Measurements from ENCODE around the gene INF2. TPM values are rescaled to one million over a fixed set of nuclear protein-coding genes. Genes with fewer than 3 reads are reported as not detected.

INF2 gene
- total and polyA plus RNA-seq, 5 donors from 2014 or later: 4.2 to 74.3 (median 7.9) TPM

DNA sequence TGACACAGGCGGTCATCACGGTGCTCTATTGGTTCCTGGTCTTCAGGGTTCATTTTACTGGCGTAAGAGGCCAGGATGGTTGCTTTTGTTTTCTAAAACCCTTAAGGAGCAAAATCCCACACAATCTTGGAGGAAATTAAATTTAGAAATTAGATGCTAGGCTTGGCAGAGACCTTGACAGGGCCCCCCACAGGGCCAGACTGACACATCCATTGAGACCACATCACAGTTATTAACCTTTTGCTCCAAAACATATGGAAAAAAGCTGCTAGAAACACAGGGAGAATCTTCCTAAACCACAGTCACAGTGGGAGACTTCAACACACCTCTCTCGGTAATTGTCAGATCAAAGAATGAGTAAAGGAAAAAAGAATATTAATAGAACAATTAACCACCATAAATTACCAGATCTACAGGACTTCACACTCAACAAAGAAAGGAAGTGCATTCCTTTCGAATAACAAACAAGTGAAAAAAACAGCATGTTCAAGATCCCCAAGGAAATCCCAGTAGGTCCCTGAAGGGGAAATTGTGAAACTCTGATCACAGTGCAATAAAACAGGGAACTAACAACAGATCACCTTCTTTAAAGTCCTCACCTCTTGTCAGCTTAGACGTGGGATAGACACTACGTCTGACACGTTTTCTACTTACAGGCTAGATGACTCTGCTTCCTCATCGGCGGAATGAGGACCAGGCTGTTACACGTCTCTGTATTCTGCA lies 44.6 kb upstream of the INF2 start:
- no peaks in the 10 kb centered on the region for H3K4me1 ChIP-seq (ENCODE audit: control insufficient read depth, insufficient read depth, low read length, poor library complexity, severe bottlenecking)
- no peaks in the 10 kb centered on the region for H3K36me3 Mint-ChIP-seq
- peaks cover 25% of the 10 kb centered on the region for H3K27me3 Mint-ChIP-seq
- no peak overlapping the region for H3K27ac ChIP-seq (ENCODE audit: insufficient read depth, low read length, poor library complexity, severe bottlenecking)
- DNase-seq: no peak
- H3K9me3 Mint-ChIP-seq: peaks cover 0 to 5% (median 0%) of the 10 kb centered on the region in 7 donors
- no peak overlapping the region for H3K27ac Mint-ChIP-seq
- H3K36me3 ChIP-seq (ENCODE audit: control insufficient read depth, insufficient read depth, low read length): no peaks in the 10 kb centered on the region
- H3K4me3 ChIP-seq (ENCODE audit: low read depth, low read length): no peak overlapping the region
- no peak for ATAC-seq (ENCODE audit: low read depth in 2 of 2)
- H3K27me3 ChIP-seq (ENCODE audit: control insufficient read depth, insufficient read depth, low read length): no peaks in the 10 kb centered on the region
- H3K9me3 ChIP-seq (ENCODE audit: control insufficient read depth in 2 of 2, low read length in 2 of 2): peaks cover 3 to 4% of the 10 kb centered on the region in 2 experiments
- H3K4me1 Mint-ChIP-seq: peaks cover 0 to under 1% (median 0%) of the 10 kb centered on the region in 4 donors
- no peak overlapping the region for H3K4me3 Mint-ChIP-seq

DNA sequence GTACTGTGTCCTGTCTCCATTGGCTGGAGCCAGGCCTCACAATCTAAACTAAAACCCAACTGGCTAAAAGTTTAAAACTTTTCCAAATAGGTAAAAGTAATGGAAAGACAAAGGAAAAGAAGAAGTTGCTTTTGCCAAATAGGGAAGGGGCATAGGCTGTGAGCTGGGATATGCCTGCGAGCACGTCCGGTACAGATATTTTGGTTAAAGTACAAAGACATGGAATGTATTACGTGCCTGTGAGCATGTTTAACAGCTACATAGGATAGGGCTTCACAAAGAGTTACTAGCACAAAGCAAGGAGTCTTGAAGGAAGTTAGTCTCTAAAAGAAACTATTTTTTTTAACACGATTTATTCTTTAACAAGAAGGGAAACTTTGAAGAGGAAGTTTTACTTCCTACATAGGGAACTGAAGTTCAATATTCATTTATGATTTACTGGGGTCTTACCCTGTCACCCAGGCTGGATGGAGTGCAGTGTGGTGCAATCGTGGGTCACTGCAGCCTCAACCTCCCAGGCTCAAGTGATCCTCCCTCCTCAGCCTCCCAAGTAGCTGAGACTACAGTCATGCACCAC lies 41.9 kb upstream of the INF2 start:
- no peaks in the 10 kb centered on the region for H3K36me3 Mint-ChIP-seq
- no peak overlapping the region for H3K27ac ChIP-seq (ENCODE audit: insufficient read depth, low read length, poor library complexity, severe bottlenecking)
- H3K27ac Mint-ChIP-seq: no peak overlapping the region

DNA sequence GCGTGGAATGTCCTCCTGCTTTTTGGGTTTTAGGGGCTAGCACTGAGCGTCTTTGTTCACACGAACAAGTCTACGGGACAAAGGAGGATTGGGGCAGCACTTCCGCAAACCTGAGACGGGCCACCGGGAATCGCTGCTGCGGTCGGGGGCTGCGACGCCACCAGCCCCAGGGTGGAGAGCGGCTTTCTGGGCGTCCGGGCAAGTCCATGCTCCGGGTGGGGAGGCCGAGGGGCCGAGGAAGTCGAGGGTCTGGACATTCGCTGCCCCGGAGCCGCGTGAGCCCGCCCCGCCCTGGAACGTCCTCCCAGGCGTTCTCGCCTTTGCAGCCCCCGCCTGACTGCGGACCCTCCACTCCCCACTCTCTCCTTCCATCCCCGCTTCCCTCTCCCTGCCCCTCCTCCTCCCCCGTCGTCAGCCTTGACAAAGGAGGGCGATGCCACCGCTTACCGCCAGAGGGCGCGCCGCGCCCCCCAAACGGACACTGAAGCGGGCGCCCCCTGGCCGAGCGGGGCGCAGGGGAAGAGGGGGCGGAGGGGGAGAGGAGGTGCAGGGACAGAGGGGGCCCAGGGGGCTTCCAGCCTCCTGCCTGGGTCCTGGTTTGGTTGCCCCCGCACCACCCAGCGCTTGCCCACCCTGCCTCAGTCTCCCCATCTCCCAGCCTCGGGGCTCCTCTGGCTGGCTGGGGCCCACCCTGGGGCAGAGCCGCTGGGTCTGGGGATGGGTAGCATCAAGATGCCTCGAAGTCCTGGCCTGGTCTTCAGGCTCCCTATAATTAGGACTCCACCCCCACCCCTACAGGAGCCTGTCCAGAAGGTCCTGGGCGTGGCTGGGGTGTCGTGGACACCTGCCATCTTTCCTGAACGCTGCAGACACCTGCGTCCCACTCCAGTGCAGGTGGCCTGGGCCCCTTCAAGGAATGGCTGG lies 39.1 kb upstream of the INF2 start:
- ATAC-seq (ENCODE audit: low read depth in 2 of 2) (peak; percentile 53 to 63), DNase-seq (peak; percentile 39 to 52 (median 43))
- Mint-ChIP-seq H3K27me3 (peaks cover 29% of the 10 kb centered on the region), H3K4me1 (peaks cover 0 to 2% (median 0%) of the 10 kb centered on the region in 4 donors), H3K27ac (no peak overlapping the region), H3K36me3 (no peaks in the 10 kb centered on the region), H3K9me3 (peaks cover 0 to 5% (median 1%) of the 10 kb centered on the region in 7 donors), H3K4me3 (peak overlapping the region in 2 of 4 donors; percentile 7 to 39)
- Histone ChIP-seq H3K27ac (ENCODE audit: insufficient read depth, low read length, poor library complexity, severe bottlenecking) (no peak overlapping the region), H3K9me3 (ENCODE audit: control insufficient read depth in 2 of 2, low read length in 2 of 2) (peaks cover under 1% of the 10 kb centered on the region in 2 experiments), H3K4me1 (ENCODE audit: control insufficient read depth, insufficient read depth, low read length, poor library complexity, severe bottlenecking) (peaks cover 5% of the 10 kb centered on the region), H3K36me3 (ENCODE audit: control insufficient read depth, insufficient read depth, low read length) (no peaks in the 10 kb centered on the region), H3K27me3 (ENCODE audit: control insufficient read depth, insufficient read depth, low read length) (no peaks in the 10 kb centered on the region), H3K4me3 (ENCODE audit: low read depth, low read length) (no peak overlapping the region)

More for the DNA sequence above, 41.9 kb upstream of the INF2 start:
- Mint-ChIP-seq H3K27me3 (peaks cover 27% of the 10 kb centered on the region), H3K4me1 (peaks cover 0 to 2% (median 0%) of the 10 kb centered on the region in 4 donors), H3K9me3 (peaks cover 0 to 5% (median 1%) of the 10 kb centered on the region in 7 donors), H3K4me3 (no peak overlapping the region)
- Histone ChIP-seq H3K27me3 (ENCODE audit: control insufficient read depth, insufficient read depth, low read length) (no peaks in the 10 kb centered on the region), H3K4me1 (ENCODE audit: control insufficient read depth, insufficient read depth, low read length, poor library complexity, severe bottlenecking) (peaks cover 5% of the 10 kb centered on the region), H3K36me3 (ENCODE audit: control insufficient read depth, insufficient read depth, low read length) (no peaks in the 10 kb centered on the region), H3K9me3 (ENCODE audit: control insufficient read depth in 2 of 2, low read length in 2 of 2) (peaks cover 3 to 4% of the 10 kb centered on the region in 2 experiments), H3K4me3 (ENCODE audit: low read depth, low read length) (no peak overlapping the region)
- DNase-seq: no peak
- ATAC-seq (ENCODE audit: low read depth in 2 of 2): no peak

DNA sequence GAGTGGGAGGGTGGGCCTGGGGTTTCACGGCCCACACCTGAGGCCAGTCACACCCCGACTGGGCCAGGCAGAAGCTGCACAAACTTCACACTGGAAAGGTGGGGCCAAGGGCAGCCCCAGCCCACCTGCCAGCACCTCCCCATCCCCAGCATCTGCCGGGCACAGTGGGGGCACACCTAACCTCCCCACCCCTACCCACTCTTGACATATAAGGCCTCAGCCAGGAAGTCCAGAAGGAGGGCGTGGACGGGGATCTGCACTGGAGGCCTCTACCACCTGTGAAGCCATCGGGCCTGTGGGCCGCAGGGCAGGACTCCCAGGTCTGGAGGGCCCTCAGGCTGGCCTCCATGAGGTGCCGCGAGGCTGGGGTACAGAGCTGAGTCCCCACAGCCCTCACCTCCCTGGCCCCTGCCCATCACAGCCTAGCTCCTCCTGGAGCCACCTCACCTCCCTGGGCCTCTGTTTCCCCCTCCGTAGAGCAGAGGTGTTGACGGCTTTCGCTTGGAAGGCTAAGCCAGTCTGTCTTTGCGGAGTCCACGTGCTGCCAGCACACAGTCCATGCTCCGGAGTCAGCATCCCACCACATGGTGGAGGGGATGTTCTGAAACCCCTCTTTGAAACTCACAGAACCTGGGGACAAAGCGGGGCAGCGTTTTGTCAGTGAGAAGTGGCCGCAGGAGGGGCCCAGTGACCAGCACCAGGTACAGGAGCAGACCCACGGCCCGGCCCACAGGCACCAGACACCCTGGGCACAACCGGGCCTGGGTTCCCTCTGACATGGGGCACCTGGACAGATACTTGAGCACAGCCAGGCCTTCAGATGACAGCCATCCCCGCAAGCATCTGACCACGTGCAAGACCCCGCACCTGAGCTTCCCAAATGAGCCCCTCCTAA lies 38.2 kb upstream of the INF2 start:
- Histone ChIP-seq H3K36me3 (ENCODE audit: control insufficient read depth, insufficient read depth, low read length) (no peaks in the 10 kb centered on the region), H3K4me3 (ENCODE audit: low read depth, low read length) (no peak overlapping the region), H3K27ac (ENCODE audit: insufficient read depth, low read length, poor library complexity, severe bottlenecking) (no peak overlapping the region), H3K27me3 (ENCODE audit: control insufficient read depth, insufficient read depth, low read length) (no peaks in the 10 kb centered on the region), H3K4me1 (ENCODE audit: control insufficient read depth, insufficient read depth, low read length, poor library complexity, severe bottlenecking) (peaks cover 5% of the 10 kb centered on the region), H3K9me3 (ENCODE audit: control insufficient read depth in 2 of 2, low read length in 2 of 2) (no peaks in the 10 kb centered on the region)
- H3K9me3 Mint-ChIP-seq: peaks cover 0 to 5% (median 1%) of the 10 kb centered on the region in 7 donors
- H3K4me3 Mint-ChIP-seq: no peak overlapping the region
- ATAC-seq (ENCODE audit: low read depth in 2 of 2) (no peak), DNase-seq (no peak)
- H3K36me3 Mint-ChIP-seq: no peaks in the 10 kb centered on the region
- peaks cover 27% of the 10 kb centered on the region for H3K27me3 Mint-ChIP-seq
- peaks cover 0 to 2% (median 0%) of the 10 kb centered on the region in 4 donors for H3K4me1 Mint-ChIP-seq
- H3K27ac Mint-ChIP-seq: no peak overlapping the region

DNA sequence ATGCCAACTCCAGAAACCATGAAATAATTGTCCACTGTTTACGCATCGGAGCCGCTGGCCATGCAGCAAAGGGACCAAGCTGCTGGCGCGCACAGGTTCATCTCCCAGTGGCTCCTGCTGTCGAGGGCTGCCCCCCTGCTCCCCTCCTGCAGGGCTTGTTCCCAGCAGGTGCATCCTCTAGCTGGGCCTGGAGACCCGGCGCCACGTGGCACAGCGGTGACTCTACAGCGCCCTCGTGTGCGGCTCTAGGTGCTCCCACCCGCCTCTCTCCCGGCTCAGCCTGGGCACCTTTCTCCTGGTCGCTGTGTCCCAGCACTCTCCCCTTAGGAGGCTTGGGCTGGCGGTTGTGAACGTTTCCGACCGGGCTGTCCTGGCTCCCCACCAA lies 37.5 kb upstream of the INF2 start:
- Histone ChIP-seq H3K9me3 (ENCODE audit: control insufficient read depth in 2 of 2, low read length in 2 of 2) (no peaks in the 10 kb centered on the region), H3K4me1 (ENCODE audit: control insufficient read depth, insufficient read depth, low read length, poor library complexity, severe bottlenecking) (peaks cover 5% of the 10 kb centered on the region), H3K27ac (ENCODE audit: insufficient read depth, low read length, poor library complexity, severe bottlenecking) (no peak overlapping the region), H3K36me3 (ENCODE audit: control insufficient read depth, insufficient read depth, low read length) (no peaks in the 10 kb centered on the region), H3K27me3 (ENCODE audit: control insufficient read depth, insufficient read depth, low read length) (no peaks in the 10 kb centered on the region), H3K4me3 (ENCODE audit: low read depth, low read length) (no peak overlapping the region)
- DNase-seq: no peak
- Mint-ChIP-seq H3K9me3 (peaks cover 0 to 5% (median 1%) of the 10 kb centered on the region in 7 donors), H3K4me3 (no peak overlapping the region), H3K4me1 (peaks cover 0 to 3% (median 0%) of the 10 kb centered on the region in 4 donors), H3K36me3 (no peaks in the 10 kb centered on the region), H3K27ac (no peak overlapping the region), H3K27me3 (peaks cover 26% of the 10 kb centered on the region)
- ATAC-seq (ENCODE audit: low read depth in 2 of 2): no peak

DNA sequence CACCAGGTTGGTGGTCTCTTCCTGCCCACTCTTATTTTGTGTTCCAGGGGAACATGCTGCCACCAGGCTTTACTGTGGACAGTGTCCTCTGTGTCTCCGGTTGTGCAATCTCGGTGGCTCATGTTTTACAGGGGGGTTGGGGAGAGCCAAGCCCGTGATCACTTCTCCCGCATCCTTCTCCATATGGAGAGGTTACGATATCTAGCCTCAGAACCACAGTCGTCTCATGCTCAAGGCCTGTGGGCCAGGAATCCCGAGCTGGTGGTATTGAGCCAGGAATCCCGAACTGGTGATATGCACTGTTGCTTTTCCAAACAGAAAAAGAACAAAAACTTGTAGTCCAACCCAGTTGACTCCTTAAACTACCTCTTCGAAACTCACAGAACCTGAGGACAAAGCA lies 37.0 kb upstream of the INF2 start:
- Mint-ChIP-seq H3K9me3 (peaks cover 0 to 5% (median 1%) of the 10 kb centered on the region in 7 donors), H3K4me1 (peaks cover 0 to 4% (median 0%) of the 10 kb centered on the region in 4 donors), H3K36me3 (no peaks in the 10 kb centered on the region), H3K4me3 (peak overlapping the region in 1 of 4 donors; percentile 46), H3K27me3 (peaks cover 23% of the 10 kb centered on the region), H3K27ac (no peak overlapping the region)
- no peaks in the 10 kb centered on the region for H3K9me3 ChIP-seq (ENCODE audit: control insufficient read depth in 2 of 2, low read length in 2 of 2)
- DNase-seq: no peak
- no peaks in the 10 kb centered on the region for H3K36me3 ChIP-seq (ENCODE audit: control insufficient read depth, insufficient read depth, low read length)
- no peak overlapping the region for H3K4me3 ChIP-seq (ENCODE audit: low read depth, low read length)
- H3K4me1 ChIP-seq (ENCODE audit: control insufficient read depth, insufficient read depth, low read length, poor library complexity, severe bottlenecking): peaks cover 5% of the 10 kb centered on the region
- ATAC-seq (ENCODE audit: low read depth in 2 of 2): no peak
- H3K27ac ChIP-seq (ENCODE audit: insufficient read depth, low read length, poor library complexity, severe bottlenecking): no peak overlapping the region
- no peaks in the 10 kb centered on the region for H3K27me3 ChIP-seq (ENCODE audit: control insufficient read depth, insufficient read depth, low read length)

All from CD4-positive, CD25-positive, alpha-beta regulatory T cell (primary cell).